Vagina (tissue), 2 donors: ENCODE data around the gene DCHS2.

Experiments used
- CTCF ChIP-seq, 3 experiments: fragments of 450-650 bp in 2 of 3; fragments of 200-600 bp in 1 of 3; sonication (generic) in 1 of 3; IDR thresholded peaks; one replicate each; pipeline ENCODE4 v1.5.1; 2017 to 2019; ENCODE audit warnings: antibody characterized with exemption in 3 of 3, mild to moderate bottlenecking in 2 of 3, moderate library complexity in 2 of 3
- POLR2AphosphoS5 ChIP-seq, 2 donors: sonication (generic); formaldehyde crosslinking; IDR thresholded peaks; one replicate each; pipeline ENCODE4 v1.9.0; 2017; ENCODE audit warnings: antibody characterized with exemption in 2 of 2, mild to moderate bottlenecking in 2 of 2, low read depth in 1 of 2; ENCODE audit not compliant: insufficient read depth in 1 of 2

GRCh38 chr4:154406018-154406795 lies 85.4 kb downstream of the DCHS2 start:
- TF ChIP-seq CTCF (IDR thresholded peaks at IDR 0.05) (no peak), POLR2AphosphoS5 (IDR thresholded peaks at IDR 0.05; ENCODE audit: insufficient read depth in 1 of 2, low read depth in 1 of 2) (no peak)
